GM19035 (cell line): ENCODE measurements around the gene ADGB.
A peak's percentile ranks its signal among the peaks of the same experiment; 100 is the strongest.
"Not testable (repeated sequence)": the region's sequence is repeated elsewhere in the genome, so short reads cannot be mapped to it uniquely, and the experiment has no call there.

Experiments
- ATAC-seq: cut with Tn5 transposase; IDR thresholded peaks from one replicate; pipeline ENCODE4 v1.9.1; 2021; ENCODE audit not compliant: unreplicated experiment

ADGB gene

GRCh38 chr6:146753306-146753705 lies 154.5 kb downstream of the ADGB start:
- ATAC-seq = no peak

- no peak for ATAC-seq
Observed at GRCh38 chr6:146767632-146768031, 168.9 kb downstream of the ADGB start.

DNA sequence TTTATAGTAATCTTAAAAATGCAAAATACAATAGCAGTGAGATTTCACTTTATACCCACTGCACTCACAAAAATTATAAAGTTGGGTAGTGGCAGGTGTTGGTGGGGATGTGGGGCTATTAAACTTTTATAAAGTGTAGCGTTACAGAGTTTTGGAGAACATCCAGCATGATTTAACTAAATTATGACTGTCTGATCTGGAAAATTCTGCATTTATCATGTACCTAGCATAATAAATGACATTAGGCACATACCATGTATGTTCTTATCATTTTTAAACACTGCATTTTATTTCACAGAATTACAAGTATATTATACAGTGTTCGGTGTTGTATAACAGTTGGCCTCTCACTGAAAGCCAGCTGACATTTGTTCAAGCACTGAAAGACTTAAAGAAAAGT lies 169.9 kb downstream of the ADGB start:
- ATAC-seq = no peak

GRCh38 chr6:146770275-146770964 lies 171.6 kb downstream of the ADGB start:
- no peak for ATAC-seq

DNA sequence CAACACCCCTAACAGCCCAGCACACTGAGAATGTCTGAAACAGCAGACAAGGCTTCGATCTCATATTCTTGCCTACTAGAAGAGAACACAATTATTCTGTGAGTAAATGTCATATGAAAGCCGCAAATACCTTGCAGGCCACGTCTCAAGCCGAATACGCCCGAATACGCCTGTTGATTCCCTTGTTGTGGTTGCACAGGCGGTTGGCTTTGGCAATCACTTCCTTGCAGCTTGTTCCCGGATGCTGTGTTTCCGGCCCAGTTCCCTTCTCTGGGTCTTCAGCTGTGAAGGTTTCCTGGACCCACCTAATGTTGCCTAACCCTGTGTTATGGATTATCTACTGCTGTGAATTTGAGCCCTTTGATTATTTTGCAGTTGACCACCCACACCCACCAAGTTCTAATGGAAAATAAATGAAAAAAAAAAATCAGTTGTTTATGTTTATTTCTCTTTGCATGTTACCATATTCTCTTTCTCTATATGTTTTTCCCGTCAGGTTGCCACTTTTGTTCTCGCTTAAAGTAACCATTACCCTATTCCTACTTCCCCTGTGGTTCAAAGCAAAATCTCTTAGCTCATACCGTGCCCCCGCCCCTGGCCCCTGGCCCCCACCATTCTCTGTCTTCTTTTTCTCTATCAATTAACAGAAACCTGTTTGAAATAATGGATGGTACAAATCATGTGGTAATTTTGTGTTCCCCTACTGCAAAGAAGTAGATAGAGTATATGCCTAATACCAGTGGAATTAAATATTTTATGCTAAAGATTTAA lies 172.4 kb downstream of the ADGB start:
- ATAC-seq = no peak

DNA sequence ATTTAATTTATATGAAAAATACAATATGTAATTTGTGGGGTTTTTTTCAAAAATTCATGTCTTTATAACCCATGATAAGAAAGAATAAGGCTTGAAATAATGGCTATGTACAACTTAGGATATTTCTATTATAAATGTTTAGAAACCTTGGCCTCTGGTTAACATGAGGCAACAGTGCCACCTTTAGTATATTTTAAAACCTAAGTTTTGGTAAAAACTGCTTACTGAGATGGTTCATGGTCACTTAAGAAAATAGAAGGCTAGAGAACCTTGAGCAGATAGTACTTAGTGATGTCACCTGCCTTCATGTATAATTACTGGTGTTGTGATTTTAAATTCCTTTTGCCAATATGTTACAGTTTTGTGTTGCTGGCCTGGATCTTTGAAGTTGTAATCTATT lies 176.4 kb downstream of the ADGB start:
- ATAC-seq = no peak

- ATAC-seq = no peak
Observed at GRCh38 chr6:146781836-146782235, 183.1 kb downstream of the ADGB start.

DNA sequence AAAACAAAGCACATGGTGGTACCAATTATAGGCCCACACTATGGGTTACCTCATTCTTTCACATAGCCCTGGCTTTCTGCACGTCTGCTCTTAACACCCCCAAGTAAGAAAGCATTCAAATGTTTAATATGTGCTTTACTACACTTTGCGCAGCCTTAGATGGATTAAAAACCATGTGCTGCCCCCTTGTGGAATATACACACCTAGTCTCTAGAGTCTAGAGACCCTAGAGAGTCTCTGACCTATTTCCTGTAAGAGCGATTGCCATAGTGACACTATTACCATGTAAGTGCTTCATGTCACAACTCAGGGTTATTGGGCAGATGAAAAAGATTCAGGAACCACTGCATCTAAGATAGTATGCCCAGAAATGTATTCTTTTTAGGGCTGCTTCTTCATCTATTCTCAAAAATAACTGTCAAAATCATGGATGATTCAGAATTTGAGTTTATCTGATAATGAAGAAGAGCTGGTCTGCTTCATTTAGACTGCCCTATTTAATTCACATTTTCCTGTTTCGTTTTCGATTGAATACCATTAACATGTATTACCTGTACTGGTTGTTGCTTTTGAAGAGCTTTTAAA lies 186.3 kb downstream of the ADGB start:
- peak; percentile 96 for ATAC-seq

DNA sequence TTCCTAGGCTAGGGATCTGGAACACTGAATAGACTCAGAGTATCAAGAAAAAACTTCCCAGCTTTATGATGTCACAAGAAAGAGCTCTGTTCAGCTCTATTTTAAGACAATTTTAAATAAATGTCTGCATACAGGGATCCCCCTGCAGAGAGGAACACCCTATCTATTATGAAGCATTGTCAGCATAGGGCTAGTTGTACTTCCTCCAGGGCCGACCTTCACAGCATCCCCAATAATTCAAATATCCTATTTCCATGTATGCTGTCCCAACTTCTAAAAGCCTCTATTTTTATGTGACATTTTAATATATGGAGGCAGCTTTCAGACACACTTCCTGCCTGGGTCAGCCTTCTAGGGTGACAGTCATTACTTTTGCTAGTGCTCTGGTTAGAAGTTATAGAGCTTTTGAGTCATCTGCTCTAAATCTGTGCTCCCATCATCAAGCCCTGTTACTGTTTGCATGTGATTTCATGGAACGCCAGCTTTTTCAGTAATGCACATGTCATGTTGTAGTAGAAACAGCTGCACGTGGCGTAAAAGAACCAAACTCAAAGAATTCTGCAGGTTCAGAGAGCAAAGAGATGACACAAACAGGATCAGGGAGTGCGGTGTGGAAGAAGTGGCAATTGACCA lies 189.2 kb downstream of the ADGB start:
- no peak for ATAC-seq

DNA sequence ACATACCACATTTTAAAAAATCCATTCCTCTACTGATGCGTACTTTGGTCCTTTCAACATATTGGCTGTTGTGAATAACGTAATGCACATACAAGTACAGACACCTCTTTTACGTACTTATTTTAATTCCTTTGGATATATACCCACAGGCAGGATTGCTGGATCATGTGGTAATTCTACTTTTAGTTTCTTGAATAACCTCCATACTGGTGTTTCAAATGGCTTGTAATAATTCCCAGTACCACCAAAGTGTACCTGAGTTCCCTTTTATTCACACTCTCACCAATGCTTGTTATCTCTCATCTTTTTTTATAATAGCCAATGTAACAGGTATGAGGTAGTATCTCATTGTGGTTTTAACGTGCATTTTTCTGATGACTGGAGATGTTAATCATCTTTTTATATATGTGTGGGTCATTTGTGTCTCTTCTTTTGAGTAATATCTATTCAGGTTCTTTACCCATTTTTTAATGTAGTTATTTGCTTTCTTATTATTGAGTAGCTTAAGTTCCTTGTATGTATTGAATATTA lies 191.9 kb downstream of the ADGB start:
- ATAC-seq = no peak

- no peak for ATAC-seq
Observed at GRCh38 chr6:146791930-146792329, 193.2 kb downstream of the ADGB start.

- not testable (repeated sequence) for ATAC-seq
Observed at GRCh38 chr6:146793218-146793617, 194.4 kb downstream of the ADGB start.

DNA sequence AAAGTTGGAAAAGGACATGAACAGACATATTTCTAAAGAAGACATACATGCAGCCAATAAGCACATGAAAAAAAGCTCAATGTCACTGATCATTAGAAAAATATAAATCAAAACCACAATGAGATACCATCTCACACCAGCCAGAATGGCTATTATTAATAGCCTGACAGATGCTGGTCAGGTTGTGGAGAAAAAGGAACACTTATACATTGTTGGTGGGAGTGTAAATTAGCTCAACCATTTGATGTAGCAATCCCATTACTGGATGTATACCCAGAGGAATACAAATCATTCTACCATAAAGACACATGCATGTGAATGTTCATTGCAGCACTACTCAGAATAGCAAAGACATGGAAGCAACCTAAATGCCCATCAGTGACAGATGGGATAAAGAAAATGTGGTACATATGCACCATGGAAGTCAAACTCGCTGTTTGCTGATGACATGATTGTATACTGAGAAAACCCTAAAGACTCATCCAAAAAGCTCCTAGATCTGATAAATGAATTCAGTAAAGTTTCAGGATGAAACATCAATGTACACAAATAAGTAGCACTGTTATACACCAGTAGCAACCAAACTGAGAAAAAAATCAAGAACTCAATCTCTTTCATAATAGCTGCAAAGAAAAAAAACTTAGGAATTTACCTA lies 196.8 kb downstream of the ADGB start:
- no peak for ATAC-seq

- not testable (repeated sequence) for ATAC-seq
Observed at GRCh38 chr6:146803167-146803566, 204.4 kb downstream of the ADGB start.

- no peak for ATAC-seq
Observed at GRCh38 chr6:146803601-146804000, 204.8 kb downstream of the ADGB start.

DNA sequence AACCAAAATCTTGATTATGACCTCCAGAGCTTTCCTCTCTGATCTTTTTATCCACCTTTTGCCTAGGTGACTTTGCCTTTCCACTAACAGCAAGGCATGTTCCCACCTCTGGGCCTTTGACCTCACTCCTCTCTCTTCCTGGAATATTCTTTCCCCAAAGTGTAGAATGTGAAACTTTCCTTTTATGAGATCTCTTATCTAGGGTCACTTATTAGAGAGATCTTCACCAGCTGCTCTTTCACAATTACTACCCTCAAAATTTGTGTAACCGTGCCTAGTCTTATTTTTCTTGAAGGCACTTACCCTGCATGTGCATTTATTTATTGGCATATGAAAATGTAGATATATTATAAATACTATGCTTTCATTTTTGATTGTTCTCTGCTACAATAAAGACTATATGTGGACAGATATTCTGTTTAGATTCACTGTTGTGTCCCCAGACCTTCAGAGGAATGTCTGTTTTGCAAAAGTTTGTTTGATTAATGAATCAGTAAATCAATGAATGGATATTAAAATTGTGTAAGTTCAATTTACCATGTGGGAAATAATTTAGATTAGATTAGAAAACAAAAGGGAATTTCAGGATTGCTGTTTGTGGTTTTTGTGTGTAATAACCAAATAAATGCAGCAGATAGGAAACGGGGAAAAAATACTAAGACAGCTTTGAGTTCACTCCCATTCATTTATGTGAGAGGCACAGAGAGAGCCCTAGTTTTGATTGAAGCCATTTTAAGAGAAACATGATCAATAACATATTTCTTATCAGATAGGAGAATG lies 207.0 kb downstream of the ADGB start:
- ATAC-seq = no peak

- ATAC-seq = not testable (repeated sequence)
Observed at GRCh38 chr6:146809014-146809413, 210.2 kb downstream of the ADGB start.

DNA sequence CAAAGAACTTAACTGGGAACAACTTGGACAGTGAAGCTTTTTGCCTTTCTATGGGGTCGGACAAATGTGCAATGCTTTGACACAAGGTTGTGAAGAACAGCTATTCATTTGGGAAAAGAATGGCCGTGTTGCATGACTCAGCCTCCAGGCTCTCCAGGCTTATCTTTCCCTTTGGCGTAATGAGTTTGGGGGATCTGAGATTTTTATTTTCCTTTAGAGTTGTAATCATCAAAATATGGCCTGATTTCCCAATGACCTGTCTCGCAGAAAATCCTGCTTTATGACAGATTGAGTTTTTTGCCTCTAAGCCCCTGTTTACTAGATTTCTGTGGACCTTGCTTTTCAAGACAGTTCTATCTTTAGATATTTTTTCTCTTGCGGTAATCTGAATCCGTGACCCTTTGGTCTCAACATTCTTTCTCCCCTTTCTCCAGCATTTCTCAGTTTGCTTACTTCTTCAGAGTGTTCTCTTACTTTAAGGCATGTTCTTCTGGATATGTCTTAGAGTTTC lies 214.1 kb downstream of the ADGB start:
- not testable (repeated sequence) for ATAC-seq

- no peak for ATAC-seq
Observed at GRCh38 chr6:146813554-146813953, 214.8 kb downstream of the ADGB start.
